HG03342 (cell line): ENCODE results near the gene SIRT5.

ENCODE experiments used
- ATAC-seq: cut with Tn5 transposase; IDR thresholded peaks from one replicate; pipeline ENCODE4 v1.9.1; 2021; ENCODE audit warnings: mild to moderate bottlenecking, moderate library complexity; ENCODE audit not compliant: unreplicated experiment

Gene SIRT5

DNA sequence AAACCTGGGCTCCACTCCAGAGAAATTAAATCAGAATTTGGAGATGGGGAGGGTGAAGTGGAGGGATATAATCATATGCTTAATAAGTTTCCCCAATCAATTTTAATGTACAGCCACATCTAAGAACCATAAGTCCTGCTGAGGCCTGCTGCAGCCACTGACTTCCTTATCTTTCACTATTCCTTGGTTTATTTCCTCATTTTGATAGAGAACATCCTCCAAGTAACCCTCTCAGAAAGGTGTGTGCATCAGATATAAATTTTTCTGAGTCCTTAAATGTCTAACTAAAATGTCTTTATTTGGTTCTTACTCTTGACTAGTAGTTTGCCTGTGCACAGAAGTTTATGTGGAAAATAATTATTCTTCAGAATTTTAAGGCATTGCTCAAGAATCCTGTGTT lies 23.7 kb upstream of the SIRT5 start:
- no peak for ATAC-seq

DNA sequence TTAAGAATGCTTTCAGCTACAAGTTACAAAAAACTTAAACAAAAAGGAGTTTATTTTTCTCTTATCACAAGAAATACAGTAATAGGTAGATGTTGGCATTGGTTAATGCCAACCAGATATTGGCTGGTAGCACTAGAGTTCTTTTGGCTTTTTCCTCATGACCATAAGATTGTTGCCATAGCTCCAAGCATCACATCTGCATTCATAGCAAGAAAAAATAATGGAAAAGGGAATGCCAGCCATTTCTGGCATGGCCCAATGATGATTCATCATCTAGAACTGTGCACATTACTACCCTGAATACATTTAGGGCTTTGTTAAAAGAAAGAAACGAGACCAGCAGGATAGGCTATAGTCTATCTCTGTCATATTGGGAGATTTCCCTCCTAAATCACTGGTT lies 20.8 kb upstream of the SIRT5 start:
- ATAC-seq: no peak

DNA sequence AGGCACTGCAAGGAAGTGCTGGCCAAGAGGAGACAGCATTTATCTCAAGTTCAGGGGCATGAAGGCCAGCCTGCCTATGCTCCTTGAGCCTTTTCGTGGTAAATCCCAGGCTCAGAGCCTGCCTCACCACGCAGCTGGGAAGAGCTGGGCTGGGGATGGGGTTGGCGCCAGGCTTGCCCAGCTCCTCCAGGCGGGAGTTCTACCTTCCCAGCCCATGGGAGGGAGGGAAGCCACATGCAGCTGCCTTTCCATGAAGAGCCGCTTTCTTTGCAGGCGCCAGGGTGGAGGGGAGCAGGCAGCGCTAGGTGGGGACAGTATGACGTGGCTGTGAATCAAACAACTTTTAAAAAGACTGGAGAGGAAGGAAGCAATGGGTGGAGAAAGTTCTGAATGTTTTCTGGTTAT lies 19.5 kb upstream of the SIRT5 start:
- ATAC-seq: no peak

DNA sequence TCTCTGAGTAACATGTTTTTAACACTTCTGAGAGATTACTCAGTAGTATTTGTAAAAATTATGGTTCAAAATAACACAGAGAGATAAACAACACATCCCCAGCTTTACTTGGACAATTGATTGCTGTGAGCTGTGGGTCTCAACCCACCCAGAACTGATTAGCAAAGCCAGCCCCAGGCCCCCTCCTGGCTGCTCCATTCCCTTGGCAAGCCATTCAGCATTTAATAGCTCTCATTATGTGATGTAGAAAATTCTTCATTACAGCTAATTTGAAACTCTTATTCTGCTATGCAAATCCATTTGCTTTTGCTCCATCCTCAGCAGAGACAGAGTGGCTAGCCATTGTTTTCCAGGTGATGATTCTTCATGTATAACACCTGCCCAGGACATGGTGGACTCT lies 16.6 kb upstream of the SIRT5 start:
- no peak for ATAC-seq

DNA sequence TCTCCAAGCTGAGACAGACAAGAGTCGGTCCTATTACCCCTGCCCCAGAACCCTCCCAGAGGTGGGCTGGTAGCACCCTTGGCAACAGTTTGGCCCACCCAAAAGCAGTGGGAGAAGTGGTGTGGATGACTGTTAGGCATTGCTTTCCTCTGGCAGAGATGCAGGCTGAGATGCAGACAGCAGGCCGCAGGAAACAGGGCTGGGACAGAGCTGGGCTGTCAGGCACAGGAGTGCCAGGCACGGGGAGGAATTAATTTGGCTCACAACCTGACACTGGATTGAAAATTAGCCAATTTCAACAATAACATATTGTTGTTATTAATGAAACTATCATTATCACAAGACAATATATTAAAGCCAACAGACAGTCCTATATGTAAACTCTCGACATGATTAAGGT lies 15.7 kb upstream of the SIRT5 start:
- no peak for ATAC-seq

DNA sequence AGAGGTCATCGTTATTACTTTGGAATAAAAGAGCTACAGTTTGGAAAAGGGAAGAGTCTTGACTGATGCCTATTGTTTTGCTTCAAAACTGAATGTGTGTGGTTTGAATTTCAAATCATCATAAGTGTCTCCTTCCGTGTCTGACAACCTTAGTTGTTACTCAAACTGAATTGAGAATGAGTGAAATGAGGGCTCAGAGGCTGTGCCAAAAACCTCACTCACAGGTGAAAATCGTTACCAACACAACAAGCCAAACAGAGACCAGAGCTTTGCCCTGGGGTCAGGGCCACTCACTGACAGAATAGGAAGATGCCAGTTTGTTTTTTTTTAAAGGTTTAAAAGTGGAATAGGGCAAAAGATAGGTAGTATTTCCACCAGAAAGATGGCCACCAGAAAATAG lies 15.2 kb upstream of the SIRT5 start:
- ATAC-seq: no peak

DNA sequence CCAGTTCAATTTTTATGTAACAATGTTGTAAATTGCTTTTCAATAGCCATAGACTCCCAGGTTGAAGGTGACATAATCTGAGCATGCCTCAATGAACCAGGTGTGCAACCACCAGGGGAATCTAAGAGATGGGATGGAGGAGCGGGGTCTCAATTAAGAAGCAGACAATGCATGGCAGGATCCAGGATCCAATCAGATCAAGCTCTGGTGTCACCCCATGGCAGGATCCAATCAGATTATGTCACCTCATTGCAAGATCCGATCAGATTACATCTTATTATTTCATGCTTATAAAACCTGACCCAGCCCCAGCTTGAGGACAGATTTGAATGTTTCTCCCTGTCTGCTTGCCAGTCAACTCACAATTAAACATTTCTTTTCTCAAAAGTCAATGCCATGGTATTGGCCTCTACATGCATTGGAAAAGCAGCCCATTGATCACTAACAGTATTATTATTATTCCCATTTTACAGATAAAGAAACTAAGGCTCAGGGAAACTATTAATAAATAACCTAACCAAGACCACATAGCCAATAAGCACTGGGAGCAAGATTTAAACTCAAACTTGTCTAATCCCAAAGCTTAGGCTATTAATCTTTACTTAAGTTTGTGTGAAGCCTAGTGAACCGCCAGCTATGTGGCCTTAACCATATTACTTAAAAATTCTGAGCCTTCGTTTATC lies 14.3 kb upstream of the SIRT5 start:
- ATAC-seq: no peak

DNA sequence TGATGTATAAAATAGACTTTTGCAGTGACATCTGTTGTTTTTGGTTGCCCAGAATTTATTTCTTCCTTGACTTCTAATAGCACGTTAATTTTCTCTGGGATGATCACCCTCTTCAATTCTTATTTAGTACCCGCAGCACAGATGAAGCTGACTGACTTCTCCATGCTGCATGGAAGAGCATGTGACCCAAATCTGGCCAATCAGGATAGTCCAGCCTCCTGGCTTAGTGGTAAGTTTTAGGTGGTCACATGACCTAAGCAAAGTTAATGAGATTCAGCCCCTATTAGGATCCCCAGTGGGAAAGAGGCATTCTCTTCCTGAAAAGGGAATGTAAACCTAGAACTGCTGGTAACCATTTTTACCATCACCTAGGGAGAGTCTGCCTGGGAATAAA lies 13.8 kb upstream of the SIRT5 start:
- ATAC-seq: no peak

DNA sequence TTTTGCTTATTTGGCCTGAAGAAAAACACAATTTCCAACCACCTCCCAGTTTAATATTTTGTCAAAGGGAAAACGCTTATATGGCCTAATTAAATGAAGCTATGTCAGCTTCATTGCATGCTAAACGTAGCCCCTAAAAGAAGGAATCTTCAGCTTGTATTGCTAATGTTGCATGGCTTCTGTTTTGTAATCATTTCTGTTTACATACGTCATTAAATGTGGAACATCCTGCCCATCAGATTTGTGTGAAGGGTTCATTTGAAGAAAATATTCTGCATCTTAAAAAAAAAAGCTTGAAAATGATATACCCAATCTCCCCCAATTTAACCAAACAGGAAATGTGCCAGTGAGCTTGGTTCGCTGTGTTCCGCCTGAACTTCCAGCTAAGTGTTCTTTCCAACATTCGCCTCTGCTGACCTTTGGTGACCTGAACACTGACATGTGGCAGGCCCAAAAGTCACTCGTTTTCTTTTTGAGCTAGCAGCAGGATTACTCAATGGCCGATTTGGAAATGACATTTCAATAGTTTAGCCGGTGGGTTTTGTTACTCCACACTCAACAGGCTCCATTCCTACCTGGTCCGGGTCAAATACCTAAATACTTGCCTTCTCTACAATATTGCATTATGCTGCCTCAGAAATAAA lies 12.7 kb upstream of the SIRT5 start:
- no peak for ATAC-seq

DNA sequence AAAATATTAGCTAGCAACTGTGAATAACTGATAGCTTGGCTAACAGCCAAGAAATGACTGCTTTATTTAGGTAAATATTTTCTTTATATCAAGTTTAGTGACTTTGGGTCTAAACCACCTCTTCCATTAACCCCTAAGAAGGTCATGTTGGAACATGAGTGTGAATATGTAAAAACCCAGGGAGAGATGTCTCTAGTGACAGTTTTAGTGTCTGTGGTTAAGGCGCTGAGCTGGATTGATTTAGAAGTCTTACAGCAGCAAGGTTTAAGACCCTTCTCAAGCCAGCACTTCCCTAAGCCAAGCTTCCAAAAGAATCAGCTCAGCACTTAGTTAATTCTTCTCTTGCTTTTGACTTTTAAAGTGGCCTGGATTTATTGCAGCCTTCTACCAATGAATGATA lies 11.4 kb upstream of the SIRT5 start:
- ATAC-seq: no peak

DNA sequence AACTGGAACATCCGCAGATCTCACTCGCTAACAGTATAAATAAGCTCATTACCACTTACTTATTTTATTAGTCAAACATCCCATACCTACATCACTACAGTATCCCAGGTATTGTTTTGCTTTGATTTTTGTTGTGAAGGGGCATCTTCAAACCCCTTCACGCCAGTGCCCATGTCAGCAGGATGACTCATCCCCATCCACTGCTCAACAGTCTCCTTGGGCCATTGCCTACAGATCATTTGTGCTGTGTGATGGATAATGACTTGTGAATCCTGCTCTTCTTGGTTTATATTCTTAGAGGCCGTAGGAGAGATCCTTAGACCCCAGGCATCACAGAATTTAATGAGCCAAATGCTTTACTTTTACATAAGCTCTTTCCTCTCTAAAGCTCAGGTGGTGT lies 8.5 kb upstream of the SIRT5 start:
- no peak for ATAC-seq

DNA sequence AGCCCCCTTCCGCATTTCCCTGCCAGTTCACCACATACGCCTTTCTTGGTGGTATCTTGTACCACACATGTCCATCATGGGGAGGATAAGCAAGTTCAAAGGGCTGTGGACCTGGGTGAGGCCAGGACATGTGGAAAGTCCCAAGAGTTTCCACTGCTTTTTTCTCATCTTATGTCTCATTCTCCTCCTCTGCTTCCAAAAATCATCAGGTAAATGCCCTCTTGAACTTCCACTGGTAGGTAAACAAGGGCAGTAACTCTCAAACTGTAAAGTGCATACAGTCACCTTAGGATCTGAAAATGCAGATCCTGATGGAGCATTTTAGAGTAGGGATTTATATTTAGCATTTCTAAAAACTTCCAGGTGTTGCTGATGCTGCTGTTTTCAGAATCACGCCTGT lies 7.9 kb upstream of the SIRT5 start:
- no peak for ATAC-seq

DNA sequence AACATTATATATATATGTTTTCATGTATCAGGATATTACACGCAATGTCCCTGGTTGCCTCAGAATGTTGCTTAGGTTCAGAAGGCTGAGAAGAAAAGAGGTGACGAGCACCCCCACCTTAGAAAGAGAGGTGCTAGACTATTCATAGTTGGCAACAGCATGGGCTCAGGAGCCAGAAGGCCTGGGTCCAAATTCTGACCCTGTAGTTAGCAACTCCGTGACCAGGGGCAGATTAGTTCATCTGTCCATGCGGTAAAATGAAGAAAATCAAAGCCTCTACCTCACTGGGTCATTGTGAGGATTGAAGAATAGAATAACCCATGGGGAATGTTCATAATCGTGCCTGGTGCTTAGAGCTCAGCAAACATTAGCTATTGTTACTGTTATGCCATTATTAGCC lies 5.4 kb upstream of the SIRT5 start:
- no peak for ATAC-seq

DNA sequence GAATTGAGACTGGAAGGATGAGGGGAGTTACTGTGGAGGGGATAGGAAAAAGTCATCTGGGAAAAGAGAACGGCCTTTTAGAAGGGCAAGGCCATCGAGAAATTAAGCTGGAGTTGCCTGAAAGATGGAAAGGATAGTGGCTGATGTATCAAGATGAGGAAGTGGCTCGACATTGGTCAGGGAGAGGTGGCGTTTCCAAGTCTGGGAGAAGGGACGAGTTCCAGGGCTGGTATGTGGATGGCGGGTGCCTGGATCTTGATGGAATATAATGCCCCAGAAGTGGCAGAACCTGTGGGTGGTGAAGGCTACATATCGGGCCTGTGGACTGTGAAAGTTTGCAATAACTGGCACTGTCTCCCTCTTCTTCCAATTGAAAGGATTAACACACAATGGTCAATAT lies 2.2 kb upstream of the SIRT5 start:
- no peak for ATAC-seq

DNA sequence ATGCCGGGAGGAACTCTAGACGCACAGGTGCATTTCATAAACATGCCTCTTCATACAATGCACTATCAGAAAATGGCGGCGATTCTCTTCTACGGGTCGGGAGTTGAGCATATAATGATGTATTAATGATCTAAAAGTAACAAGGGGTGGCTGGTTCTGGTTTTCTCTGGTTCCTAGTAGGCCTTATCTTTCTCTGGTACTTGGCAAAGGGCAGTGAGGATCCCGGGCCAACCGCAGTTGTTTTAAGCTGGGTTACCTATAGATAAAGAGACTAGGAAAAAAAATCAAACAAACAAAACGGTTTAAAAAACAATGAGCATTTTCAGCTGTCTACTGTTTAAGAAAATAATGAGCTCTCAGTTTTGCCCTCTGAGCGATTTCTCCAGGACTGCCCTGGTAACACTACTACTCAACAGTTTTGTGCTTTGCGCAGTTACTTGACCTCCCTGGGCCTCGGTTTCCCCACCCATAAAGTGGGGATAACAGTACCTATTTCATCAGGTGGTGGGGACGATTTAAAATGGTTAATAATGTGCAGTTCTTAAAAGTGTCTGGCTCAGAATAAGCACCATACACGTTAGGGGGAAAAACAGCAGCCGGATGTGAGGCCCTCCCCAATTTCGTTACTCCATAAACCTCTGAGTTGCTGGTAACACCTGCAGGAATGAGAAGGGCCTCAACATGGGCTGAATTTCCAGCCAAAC lies 1.3 kb upstream of the SIRT5 start:
- ATAC-seq: no peak

DNA sequence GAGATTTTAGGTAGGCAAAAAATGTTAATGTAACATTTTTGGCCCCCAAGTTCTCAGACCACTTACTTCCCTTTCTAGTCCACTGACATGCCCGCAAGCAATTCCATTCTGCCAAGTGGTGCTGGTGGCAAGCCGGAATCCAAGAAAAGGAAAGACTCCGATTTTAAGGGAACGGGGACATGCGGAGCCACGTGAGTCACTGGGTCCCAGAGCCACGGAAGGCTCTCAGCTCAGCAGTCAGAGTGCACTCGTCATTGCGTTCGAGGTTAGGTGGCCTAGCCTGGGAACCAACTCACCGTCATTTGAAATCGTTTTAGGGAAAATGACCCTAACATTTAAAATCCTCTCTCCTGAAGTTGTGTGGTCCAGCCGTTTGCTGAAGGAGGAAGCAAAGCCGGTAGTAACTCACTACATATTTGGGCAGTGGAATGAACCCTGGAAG lies 711 bp upstream of the SIRT5 start:
- ATAC-seq: no peak

DNA sequence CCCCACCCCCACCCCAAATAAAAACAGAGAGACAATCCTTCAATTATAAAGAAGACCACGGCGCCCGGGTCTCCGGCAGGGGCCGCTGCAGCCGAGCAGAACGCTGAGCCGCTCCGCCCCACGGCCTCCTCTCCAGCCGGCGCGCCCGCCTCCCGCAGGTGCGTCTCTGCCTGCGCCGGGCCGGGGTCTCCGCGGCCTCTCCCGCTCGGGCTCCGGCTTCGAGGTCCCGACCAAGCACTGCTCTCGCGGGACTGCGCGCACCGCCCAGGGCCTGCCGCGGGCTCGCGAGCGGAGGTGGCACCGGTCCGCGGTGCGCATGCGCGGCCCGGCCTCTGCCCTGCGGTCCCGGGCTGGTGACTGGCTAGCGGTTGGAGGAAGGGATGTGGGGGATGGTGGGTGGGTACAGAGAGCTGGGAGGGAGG lies 241 bp upstream of the SIRT5 start:
- peak; percentile 75 for ATAC-seq

DNA sequence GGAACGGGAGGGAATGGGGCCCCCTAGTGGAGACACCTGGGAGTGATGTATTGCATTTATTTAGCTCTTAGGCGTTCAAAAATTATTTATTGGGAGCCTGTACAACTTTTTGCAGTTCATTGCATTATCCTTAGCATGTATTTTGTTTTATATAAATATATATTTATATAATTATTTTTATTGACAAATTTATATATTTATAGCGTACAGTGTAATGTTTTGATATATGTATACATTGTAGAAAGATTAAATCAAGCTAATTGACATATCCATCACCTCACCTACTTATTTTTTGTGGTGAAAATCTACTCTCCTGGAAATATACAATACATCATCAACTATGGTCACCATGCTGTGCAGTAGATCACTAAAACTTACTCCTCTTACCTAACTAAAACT lies 975 bp downstream of the SIRT5 start:
- no peak for ATAC-seq

DNA sequence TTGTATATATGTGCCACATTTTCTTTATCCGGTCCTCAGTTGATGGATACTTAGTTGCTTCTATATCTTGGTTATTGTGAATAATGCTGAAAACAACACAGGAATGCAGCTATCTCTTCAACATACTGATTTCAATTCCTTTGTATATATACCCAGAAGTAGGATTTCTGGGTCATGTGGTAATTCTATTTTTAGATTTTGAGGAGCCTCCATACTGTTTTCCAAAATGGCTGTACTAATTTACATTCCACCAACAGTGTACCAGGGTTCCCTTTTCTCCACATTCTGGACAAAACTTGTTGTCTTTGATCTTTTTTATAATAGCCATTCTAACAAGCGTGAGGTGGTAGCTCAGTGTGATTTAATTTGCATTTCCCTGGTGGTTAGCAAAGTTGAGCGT lies 1.6 kb downstream of the SIRT5 start:
- ATAC-seq: no peak

DNA sequence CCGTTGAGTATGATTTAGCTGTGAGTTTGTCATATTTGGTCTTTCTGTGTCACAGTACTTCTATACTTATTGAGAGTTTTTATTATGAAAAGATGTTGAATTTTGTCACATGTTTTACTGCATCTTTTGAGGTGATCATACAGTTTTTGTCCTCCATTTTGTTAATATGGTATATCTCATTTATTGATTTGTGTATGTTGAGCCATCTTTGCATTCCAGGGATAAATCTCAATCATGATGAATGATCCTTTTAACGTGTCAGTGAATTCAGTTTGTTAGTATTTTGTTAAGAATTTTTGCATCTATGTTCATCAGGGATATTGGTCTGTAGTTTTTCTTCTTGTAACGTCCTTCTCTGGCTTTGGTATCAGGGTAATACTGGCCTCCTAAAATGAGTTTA lies 3.5 kb downstream of the SIRT5 start:
- no peak for ATAC-seq

DNA sequence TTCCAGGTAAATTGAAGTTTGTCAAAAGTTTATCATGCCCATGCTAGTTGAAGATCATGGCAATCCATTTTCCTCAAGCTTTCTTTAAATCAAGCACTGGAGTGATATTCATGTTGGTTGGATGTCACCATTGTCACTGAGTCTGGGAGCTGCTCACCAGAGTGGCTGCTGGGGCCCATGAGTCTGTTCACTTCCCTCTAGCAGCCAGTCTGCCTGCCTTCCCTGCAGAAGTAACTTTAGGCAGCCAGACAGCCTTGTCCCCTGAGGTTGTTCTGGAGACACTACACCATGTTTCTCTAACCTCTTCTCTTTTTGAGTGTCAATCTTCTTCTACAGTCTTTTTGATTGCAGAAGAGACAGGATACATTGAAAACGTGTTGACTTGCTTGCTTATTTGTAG lies 5.5 kb downstream of the SIRT5 start:
- ATAC-seq: no peak

DNA sequence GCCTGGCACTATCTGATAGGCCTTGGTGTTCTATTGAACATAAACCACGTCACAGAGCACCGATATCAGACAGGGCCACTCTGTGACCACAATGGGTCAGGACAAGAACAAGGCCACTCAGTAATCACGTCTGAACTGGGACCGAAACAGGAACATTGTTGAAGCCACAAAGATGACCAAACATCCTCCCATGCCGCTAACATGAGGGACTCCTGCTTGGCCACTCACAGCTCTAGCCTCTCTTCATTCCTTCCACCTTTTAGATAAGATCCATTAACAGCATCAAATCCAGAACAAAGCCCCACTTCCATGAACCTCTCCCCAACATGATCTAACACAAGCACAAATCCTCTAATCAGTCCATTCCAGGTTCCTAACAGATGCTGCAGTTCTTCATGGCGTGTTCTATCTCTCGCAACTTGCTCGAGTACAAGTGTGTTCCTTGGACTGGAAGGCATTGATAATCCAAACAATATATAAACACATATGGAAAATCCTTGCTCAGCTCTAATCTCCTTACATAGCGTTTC lies 7.4 kb downstream of the SIRT5 start:
- no peak for ATAC-seq
